IPS-18c (cell line): ENCODE data around the gene CUX1.
"Not testable (repeated sequence)": the region's sequence is repeated elsewhere in the genome, so short reads cannot be mapped to it uniquely, and the experiment has no call there.

ENCODE experiments used
- H3K4me3 ChIP-seq: 2 replicates; pipeline ENCODE4 v1.7.0; 2013; ENCODE audit warnings: low read depth, mild to moderate bottlenecking, low read length, moderate library complexity; ENCODE audit not compliant: insufficient read depth
- H3K9me3 ChIP-seq: one replicate; pipeline ENCODE4 v1.6.1; 2013; ENCODE audit warnings: mild to moderate bottlenecking, low read length, moderate library complexity; ENCODE audit not compliant: control insufficient read depth, insufficient read depth

The CUX1 gene

DNA sequence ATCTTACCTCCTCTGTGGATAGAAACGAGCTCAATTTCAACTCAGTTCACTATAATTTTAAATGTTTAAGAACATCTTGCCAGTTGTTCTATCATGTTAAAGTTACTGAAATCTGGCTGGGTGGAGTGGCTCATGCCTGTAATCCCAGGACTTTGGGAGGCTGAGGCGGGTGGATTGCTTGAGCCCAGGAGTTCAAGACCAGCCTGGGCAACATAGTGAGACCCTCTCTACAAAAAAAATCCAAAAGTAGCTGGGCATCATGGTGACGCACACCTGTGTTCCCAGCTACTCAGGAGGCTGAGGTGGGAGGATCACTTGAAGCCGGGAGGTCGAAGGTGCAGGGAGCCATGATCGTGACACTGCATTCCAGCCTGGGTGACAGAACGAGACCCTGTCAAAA lies 20.0 kb downstream of the CUX1 start:
- H3K9me3 ChIP-seq, H3K4me3 ChIP-seq: not testable (repeated sequence)

DNA sequence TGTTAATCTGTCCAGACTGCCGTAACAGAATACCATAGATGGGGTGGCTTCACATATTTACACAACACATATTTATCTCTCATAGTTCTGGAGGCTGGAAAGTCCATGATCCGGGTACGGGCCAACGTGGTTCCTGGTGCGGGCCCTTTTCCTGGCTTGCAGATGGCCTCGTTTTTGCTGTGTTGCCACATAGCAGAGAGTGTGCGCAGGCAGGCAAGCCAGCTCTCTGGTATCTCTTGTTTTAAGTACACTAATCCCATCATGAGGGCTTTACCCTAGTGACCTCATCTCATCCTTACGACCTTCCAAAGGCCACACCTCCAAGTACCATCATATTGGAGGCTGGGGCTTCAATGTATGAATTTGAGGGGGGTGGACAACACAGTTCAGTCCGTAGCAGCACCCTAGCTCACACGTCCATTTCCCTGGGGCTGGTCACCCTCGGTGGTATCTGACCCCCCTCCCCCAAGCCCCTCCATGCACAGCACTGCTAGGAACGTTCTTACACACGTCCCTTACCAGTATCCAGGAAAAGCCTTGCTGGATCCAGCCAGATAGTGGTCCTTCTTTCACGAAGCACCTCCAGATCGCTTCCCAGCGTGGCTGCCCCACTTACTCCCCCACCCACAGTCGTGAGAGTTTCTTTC lies 21.5 kb downstream of the CUX1 start:
- peaks cover 2% of the 10 kb centered on the region for H3K9me3 ChIP-seq

DNA sequence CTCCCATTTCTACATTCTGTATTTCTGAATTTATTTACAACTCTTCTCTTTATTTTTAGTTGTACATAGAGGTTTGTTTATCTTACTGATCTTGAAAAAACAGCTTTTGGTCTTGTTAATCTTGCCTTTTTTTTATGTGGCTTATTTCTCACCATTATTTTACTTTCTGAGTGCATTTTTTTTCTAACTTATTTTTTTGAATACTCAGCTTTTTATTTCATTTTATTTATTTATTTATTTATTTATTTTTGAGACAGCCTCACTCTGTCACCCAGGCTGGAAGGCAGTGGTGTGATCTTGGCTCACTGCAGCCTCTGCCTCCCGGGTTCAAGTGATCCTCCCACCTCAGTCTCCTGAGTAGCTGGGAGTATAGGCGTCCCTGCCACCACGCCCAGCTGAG lies 23.9 kb downstream of the CUX1 start:
- Histone ChIP-seq H3K9me3 (peaks cover 2% of the 10 kb centered on the region), H3K4me3 (no peak overlapping the region)

More for the DNA sequence above, 21.5 kb downstream of the CUX1 start:
- H3K4me3 ChIP-seq: no peak overlapping the region; the same call in 1 of the 2 replicates

DNA sequence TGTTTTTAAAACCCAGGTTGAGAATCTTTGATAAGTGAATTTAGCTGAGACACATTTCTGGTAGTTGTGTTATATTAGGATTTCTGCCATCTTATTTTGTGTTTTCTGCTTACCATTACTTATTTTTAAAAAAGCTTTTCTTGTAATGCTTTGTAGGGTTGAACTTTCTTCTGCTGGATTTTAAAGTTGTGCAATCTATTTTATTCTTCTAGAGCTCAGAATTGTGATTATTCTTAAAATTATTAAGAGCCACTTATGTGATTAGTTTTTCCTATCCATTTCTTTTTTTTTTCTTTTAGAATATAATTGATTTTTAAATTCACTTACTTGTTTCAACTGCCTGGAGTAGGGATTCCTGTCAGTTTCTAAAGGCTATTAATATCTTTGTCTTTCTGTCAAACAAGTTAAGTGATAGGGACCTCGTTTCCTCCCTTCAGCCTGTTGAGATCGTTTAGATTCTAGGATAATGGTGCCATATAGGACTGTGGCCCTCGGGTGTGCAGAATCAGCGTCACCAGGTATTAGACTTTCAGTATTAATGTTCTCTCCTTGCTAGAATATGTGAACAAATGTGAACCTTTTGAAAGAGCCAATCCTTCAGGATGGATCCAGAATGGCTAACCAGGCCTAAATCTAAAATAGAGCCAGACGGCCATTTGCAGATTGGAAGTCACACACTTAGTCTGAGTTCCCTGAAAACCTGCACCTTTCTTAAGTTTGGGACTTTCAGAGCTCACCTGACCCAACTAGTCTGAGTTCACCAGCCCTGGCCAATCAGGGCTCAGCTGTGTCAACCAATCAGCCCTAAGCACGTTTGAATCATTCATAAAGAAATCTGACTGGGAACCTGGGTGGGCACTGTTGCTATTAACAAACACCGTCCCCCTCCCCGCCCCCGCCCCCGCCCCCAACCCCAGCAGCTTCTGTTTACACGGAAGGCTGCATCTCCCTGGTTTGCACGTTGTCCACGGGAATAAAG lies 26.2 kb downstream of the CUX1 start:
- Histone ChIP-seq H3K4me3 (no peak overlapping the region), H3K9me3 (no peaks in the 10 kb centered on the region)

DNA sequence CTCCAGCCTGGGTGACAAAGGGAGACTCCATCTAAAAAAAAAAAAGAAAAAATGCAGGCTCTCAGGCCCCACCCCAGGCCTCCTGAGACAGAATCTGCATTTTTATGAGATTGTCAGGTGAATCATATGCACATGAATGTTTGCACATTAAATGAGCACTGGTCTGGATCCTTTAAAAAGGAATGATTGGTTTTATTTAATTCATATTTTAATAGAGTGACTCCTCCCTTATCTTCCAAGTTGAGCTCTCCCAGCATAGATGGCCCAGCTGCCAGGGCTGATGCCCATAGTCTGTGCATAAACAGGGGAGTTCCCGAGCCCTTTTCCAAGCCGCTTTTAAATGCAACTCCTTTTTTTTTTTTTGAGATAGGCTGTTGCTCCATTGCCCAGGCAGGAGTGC lies 28.5 kb downstream of the CUX1 start:
- no peaks in the 10 kb centered on the region for H3K9me3 ChIP-seq
- H3K4me3 ChIP-seq: no peak overlapping the region

DNA sequence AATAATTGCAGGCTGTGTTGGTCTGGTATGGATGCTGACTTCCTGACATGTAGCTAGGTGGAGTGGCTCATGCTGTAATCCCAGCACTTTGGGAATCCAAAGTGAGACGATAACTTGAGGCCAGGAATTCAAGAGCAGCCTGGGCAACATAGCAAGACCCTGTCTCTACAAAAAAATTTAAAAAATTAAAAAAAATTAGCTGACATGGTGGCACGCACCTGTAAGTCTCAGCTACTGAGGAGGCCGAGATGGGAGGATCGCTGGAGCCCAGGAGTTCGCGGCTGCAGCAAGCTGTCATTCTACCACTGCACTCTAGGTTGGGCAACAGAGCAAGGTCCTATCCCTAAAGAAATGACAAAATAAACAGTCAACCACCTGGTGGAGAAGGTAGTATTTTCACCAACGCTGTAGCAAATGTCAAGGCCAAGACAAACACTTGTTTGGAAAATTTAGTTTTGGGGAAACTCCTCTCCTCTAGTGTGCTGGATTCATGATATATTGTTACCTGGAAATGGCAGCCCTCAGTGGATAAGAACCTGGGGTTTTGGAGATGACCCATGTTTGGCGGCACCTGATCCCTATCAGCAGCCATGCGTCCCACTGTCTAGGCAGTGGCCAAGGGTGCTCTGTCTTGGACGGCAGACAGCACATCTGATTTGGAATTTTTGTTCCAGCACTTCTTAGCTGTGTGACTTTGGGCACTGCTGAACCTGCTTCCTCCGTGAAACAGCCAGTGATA lies 29.5 kb downstream of the CUX1 start:
- Histone ChIP-seq H3K4me3 (no peak overlapping the region), H3K9me3 (no peaks in the 10 kb centered on the region)

DNA sequence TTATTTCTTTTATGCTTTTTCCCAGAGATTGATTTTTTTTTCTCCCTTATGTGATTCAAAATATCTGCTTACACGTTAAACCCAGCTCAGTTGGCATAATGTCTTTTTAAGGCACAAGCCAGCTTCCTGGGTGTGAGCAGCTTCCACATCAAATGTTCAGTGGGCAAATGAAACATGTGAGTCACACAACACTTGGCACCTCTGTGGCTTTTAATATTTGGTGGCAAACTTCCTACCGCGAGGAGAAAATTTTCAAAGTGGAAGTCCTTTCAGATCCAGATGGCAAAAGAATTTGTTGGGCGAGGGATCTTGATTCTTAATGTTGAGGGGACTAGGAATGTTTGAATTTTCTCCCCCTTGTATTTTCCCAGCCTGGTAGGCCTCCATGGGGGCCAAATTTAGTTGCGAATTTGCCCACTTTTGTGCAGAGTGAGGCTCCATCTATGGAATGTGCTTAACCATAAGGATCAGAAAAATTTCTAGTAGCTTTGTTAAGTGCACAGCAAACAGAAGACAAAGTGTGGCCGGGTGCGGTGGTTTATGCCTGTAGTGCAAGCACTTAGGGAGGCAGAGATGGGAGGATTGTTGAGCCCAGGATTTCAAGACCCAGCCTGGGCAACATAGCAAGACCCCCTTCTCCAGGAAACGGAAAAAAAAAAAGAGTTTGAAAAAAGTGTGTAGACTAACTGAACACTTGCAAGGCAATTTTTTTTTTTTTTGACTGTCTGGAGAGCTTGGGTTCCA lies 31.0 kb downstream of the CUX1 start:
- H3K4me3 ChIP-seq: no peak overlapping the region
- no peaks in the 10 kb centered on the region for H3K9me3 ChIP-seq

DNA sequence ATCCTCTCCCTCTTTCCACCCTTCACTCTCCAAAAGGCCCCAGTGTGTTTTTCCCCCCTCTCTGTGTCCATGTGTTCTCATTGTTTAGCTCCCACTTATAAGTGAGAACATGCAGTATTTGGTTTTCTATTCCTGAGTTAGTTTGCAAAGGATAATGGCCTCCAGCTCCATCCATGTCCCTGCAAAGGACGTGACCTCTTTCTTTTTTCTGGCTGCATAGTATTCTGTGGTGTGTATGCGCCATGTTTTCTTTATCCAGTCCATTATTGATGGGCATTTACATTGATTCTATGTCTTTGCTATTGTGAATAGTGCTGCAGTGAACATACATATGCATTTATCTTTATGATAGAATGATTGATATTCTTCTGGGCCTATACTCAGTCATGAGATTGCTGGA lies 31.9 kb downstream of the CUX1 start:
- not testable (repeated sequence) for H3K4me3 ChIP-seq, H3K9me3 ChIP-seq

DNA sequence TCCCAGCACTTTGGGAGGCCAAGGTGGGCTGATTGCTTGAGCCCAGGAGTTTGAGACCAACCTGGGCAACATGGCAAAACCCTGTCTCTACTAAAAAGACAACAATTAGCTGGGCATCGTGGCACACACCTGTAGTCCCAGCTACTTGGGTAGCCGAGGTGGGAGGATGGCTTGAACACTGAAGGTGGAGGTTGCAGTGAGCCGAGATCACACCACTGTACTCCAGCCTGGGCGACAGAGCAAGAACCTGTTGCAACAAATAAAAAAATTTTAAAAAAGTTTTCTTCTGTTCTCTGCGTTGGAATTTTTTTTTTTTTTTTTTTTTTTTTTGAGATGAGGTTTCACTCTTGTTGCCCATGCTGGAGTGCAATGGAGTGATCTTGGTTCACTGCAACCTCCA lies 34.9 kb downstream of the CUX1 start:
- not testable (repeated sequence) for H3K9me3 ChIP-seq, H3K4me3 ChIP-seq

DNA sequence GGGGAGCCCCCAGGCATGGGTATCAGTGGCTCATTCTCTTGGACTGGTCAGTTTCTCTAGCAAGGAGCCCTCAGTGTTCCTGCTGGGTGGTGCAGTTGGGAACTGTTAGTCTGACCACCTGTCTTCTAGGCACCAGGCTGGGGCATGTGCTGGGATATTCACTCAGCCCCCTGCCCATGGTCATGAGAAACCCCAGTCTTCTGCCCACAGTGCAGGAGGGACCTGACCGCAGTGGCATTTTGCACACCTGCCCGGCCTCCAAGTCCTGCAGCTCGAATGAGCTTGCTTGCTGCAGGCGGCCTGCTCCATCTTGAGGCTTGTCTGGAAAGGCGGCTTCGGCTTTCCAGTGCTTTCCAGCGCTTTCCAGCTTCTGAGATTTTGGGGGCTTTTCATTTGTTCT lies 36.3 kb downstream of the CUX1 start:
- H3K9me3 ChIP-seq: no peaks in the 10 kb centered on the region
- no peak overlapping the region for H3K4me3 ChIP-seq

DNA sequence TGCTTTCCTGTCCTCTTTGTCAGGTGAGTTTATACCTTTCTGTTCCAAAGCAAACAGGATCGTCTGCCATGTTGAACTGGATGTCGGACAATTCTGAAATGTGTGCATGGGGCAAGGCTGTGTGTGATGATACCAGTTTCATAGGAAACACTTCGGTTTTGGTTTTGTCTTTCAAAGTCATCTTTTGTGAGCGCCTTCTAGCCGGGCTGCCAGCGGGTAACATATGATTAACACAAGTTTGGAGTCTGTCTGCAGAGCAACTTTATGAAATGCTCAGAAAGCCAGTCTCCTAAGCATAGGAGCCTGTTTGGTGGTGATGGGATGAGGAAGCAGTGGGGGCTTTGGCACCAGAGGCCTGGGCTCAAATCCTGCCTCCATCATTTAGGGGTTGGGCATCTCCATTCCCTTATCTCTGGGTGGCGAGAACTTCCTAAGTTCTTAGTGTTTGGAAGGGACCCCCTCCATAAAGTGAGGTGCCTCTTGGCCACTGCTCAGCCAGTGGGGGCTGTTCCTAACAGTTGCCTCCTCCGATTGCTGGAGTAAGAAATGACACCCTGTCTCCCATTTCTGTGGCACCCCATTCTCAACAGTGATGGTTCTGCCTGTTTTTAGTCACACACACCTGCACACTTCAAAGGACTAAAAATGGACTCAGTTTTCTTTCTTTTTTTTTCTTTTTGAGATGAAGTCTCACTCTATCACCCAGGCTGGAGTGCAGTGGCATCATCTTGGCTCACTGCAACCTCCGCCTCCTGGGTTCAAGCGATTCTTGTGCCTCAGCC lies 36.8 kb downstream of the CUX1 start:
- Histone ChIP-seq H3K9me3 (no peaks in the 10 kb centered on the region), H3K4me3 (no peak overlapping the region)

DNA sequence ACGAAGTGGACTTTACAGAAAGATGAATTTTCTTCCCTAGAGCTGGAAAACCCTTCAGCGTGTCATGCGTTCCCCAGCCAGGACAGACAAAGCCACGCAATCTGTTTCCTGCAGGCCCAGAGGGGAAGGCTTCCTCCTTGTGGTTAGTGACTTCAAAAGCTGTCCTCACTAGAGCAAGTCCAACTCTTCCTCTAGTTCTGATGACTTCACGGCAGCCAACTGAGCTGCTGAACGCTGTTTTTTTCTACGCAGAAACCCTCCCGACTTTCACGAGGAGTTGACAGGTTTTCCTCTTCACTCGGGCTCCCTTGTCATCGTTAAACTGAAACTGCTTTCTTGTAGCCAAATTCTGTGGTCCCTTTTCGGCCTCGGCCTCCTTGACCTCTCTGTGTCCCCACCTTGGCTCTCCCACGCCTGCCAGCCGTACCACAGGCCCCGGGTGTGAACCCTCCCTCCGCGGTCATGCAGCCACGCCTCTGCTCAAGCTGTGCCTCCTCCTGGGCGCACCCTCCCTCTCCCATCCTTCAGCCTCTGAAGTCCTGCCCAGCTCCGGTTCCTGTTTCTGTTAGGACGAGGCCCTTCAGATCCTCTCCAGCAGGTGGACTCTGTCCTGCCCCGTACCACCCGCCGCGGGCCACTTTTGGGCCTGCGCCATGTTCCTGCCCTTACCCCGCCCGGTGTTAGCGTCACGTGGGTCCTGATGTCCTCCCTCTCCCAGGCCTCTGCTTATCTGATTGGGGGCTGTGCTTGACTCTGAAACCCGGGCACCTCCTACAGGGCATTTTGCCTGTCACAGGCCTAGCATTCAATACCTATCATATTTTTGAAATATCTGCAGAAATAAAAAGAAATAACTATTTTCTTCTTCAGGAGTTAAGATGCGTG lies 39.3 kb downstream of the CUX1 start:
- Histone ChIP-seq H3K9me3 (no peaks in the 10 kb centered on the region), H3K4me3 (no peak overlapping the region)

DNA sequence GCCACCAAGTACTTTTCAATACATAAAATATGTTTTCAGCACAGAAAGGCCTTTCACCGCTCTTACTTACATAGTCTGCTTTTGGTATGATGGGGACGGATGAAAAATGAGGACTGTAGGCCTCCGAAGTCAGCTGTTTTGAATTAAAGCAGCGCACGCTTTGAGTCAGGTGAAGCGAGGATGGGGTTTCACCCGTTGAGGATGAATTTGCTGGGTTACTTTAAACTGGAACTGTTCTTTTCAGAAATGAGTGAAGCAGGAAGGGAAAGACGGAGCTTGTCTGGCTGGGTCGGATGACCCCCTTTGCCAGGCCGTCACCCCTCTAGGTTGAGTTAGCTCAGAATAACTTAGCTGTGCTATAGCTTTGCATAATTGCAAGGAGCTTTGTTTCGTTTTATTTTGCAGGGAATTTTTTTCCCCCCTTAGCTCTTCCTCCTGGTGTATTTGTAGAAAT lies 40.0 kb downstream of the CUX1 start:
- no peaks in the 10 kb centered on the region for H3K9me3 ChIP-seq
- no peak overlapping the region for H3K4me3 ChIP-seq

DNA sequence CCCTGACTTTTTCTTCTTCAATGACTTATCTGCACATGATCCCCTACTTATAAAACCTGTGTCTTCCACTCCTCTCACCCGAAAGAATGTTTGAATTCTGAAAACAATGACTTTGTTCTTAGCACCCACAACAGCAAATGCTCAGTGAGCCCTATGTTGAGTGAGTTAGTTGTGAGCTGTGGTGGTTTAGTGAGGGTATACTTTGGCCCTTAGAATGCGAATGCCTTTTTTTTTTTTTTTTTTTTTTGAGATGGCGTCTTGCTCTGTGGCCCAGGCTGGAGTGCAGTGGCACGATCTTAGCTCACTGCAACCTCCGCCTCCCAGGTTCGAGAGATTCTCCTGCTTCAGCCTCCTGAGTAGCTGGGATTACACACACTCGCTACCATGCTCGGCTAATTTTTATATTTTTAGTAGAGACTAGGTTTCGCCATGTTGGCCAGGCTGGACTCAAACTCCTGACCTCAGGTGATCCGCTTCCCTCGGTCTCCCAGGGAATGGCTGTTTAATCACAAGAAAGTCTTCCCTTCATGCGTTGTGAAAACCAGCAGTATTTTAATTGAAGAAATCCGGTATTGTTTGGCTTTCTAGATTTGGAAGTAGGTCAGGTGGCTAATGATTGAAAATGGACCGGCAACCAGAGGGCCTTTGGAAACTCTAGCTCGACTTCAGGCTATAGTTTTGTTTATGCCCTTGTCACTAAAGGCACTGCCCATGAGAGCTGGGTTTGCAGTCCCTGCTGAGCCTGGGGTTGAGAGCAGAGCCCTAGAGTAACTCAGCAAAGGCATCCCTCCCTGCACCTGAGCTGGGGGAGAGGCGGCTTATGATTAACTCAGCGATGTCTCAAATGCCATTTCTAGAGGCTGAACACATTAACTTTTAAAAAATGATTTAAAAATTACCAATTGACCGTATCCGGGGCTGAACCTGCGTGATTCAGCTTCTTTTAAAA lies 41.3 kb downstream of the CUX1 start:
- H3K4me3 ChIP-seq: no peak overlapping the region
- H3K9me3 ChIP-seq: no peaks in the 10 kb centered on the region
